Calu3 (cell line): ENCODE results near the gene SRGAP2B. TPM values are rescaled to one million over a fixed set of nuclear protein-coding genes. Genes with fewer than 3 reads are reported as not detected.
"Not testable (repeated sequence)": the region's sequence is repeated elsewhere in the genome, so short reads cannot be mapped to it uniquely, and the experiment has no call there.

Source experiments
- BruUV-seq: library from RNA; stranded (reverse); fragments of 400-500 nt; replicated peaks from 2 replicates; lab custom pipeline; 2021; lab: Mats Ljungman, UMichigan
- CTCF ChIA-PET: fragments of 300-600 bp; sonication (Branson Sonifier 250); formaldehyde crosslinking; loops from one replicate; lab custom pipeline; 2022; ENCODE audit warnings: antibody characterized with exemption; lab: Charles Lee
- DNase-seq: peaks from one replicate; pipeline ENCODE4 v3.0.0; 2022
- H3K27ac Mint-ChIP-seq: one replicate; pipeline ENCODE4 v1.8.0; 2022; ENCODE audit warnings: mixed read lengths; ENCODE audit not compliant: unreplicated experiment
- H3K27me3 Mint-ChIP-seq: one replicate; pipeline ENCODE4 v1.8.0; 2022; ENCODE audit warnings: mixed read lengths; ENCODE audit not compliant: unreplicated experiment
- H3K36me3 Mint-ChIP-seq: one replicate; pipeline ENCODE4 v1.8.0; 2022; ENCODE audit warnings: mild to moderate bottlenecking, moderate library complexity, mixed read lengths; ENCODE audit not compliant: insufficient read depth, unreplicated experiment
- H3K4me1 Mint-ChIP-seq: one replicate; pipeline ENCODE4 v1.8.0; 2022; ENCODE audit warnings: mild to moderate bottlenecking, low read depth, mixed read lengths; ENCODE audit not compliant: unreplicated experiment
- H3K4me3 Mint-ChIP-seq: one replicate; pipeline ENCODE4 v1.8.0; 2022; ENCODE audit warnings: mild to moderate bottlenecking, low read depth, moderate library complexity, mixed read lengths; ENCODE audit not compliant: unreplicated experiment
- H3K9me3 Mint-ChIP-seq: one replicate; pipeline ENCODE4 v1.8.0; 2022; ENCODE audit warnings: low read depth, mixed read lengths; ENCODE audit not compliant: unreplicated experiment
- intact Hi-C: fragments of 100-400 bp; cut with micrococcal nuclease; formaldehyde crosslinking; loops from one replicate; pipeline ENCODE4 v1.10.0; 2022; ENCODE audit not compliant: unreplicated experiment
- total RNA-seq: library from RNA; stranded (reverse); gene quantifications from 2 replicates; pipeline ENCODE4 v1.2.3, GENCODE V29; 2022

The SRGAP2B gene
- total RNA-seq, 1 experiment from 2014 or later = 34.9 TPM

GRCh38 chr1:145122344-145123061, 27.4 kb upstream of the SRGAP2B start:
- H3K27ac Mint-ChIP-seq, H3K4me3 Mint-ChIP-seq, DNase-seq, H3K36me3 Mint-ChIP-seq, CTCF ChIA-PET, H3K4me1 Mint-ChIP-seq, intact Hi-C loops, H3K27me3 Mint-ChIP-seq, H3K9me3 Mint-ChIP-seq, BruUV-seq: not testable (repeated sequence)

GRCh38 chr1:145119842-145120241, 24.7 kb upstream of the SRGAP2B start:
- H3K4me1 Mint-ChIP-seq, H3K4me3 Mint-ChIP-seq, H3K36me3 Mint-ChIP-seq, DNase-seq, intact Hi-C loops, CTCF ChIA-PET, H3K27me3 Mint-ChIP-seq, H3K27ac Mint-ChIP-seq, BruUV-seq, H3K9me3 Mint-ChIP-seq: not testable (repeated sequence)

- DNase-seq, CTCF ChIA-PET, H3K27me3 Mint-ChIP-seq, H3K4me3 Mint-ChIP-seq, H3K36me3 Mint-ChIP-seq, H3K9me3 Mint-ChIP-seq, intact Hi-C loops, BruUV-seq, H3K27ac Mint-ChIP-seq, H3K4me1 Mint-ChIP-seq: not testable (repeated sequence)
These were observed 20.7 kb upstream of the SRGAP2B start for GRCh38 chr1:145115587-145116493.

GRCh38 chr1:145114560-145115057, 19.5 kb upstream of the SRGAP2B start:
- BruUV-seq, H3K4me3 Mint-ChIP-seq, H3K27ac Mint-ChIP-seq, intact Hi-C loops, H3K4me1 Mint-ChIP-seq, CTCF ChIA-PET, H3K9me3 Mint-ChIP-seq, H3K27me3 Mint-ChIP-seq, DNase-seq, H3K36me3 Mint-ChIP-seq: not testable (repeated sequence)

GRCh38 chr1:145112703-145113102, 17.6 kb upstream of the SRGAP2B start:
- DNase-seq, H3K9me3 Mint-ChIP-seq, H3K27ac Mint-ChIP-seq, H3K36me3 Mint-ChIP-seq, BruUV-seq, H3K4me3 Mint-ChIP-seq, intact Hi-C loops, H3K4me1 Mint-ChIP-seq, H3K27me3 Mint-ChIP-seq, CTCF ChIA-PET: not testable (repeated sequence)

GRCh38 chr1:145111674-145112073, 16.5 kb upstream of the SRGAP2B start:
- H3K27ac Mint-ChIP-seq, H3K4me3 Mint-ChIP-seq, H3K4me1 Mint-ChIP-seq, H3K27me3 Mint-ChIP-seq, CTCF ChIA-PET, intact Hi-C loops, DNase-seq, H3K36me3 Mint-ChIP-seq, H3K9me3 Mint-ChIP-seq, BruUV-seq: not testable (repeated sequence)

- CTCF ChIA-PET, BruUV-seq, H3K27me3 Mint-ChIP-seq: not testable (repeated sequence)
These were observed 8.2 kb upstream of the SRGAP2B start for GRCh38 chr1:145103294-145103693.

GRCh38 chr1:145101725-145102124, 6.6 kb upstream of the SRGAP2B start:
- H3K27me3 Mint-ChIP-seq, H3K27ac Mint-ChIP-seq, BruUV-seq, H3K9me3 Mint-ChIP-seq, DNase-seq, H3K36me3 Mint-ChIP-seq, CTCF ChIA-PET, H3K4me1 Mint-ChIP-seq, intact Hi-C loops, H3K4me3 Mint-ChIP-seq: not testable (repeated sequence)

More at GRCh38 chr1:145103294-145103693, 8.2 kb upstream of the SRGAP2B start:
- H3K27ac Mint-ChIP-seq, H3K4me3 Mint-ChIP-seq, H3K36me3 Mint-ChIP-seq, H3K9me3 Mint-ChIP-seq, intact Hi-C loops, H3K4me1 Mint-ChIP-seq, DNase-seq: not testable (repeated sequence)

GRCh38 chr1:145094655-145095211, 395 bp downstream of the SRGAP2B start:
- CTCF ChIA-PET, intact Hi-C loops, H3K27ac Mint-ChIP-seq, H3K36me3 Mint-ChIP-seq, H3K9me3 Mint-ChIP-seq, H3K4me1 Mint-ChIP-seq, H3K27me3 Mint-ChIP-seq: not testable (repeated sequence)
- DNase-seq = peak; percentile 20
- peak overlapping the region; percentile 48 for H3K4me3 Mint-ChIP-seq
- BruUV-seq = TSS peak; percentile 47
